ENCODE measurements around the gene SPAG16.

DNA sequence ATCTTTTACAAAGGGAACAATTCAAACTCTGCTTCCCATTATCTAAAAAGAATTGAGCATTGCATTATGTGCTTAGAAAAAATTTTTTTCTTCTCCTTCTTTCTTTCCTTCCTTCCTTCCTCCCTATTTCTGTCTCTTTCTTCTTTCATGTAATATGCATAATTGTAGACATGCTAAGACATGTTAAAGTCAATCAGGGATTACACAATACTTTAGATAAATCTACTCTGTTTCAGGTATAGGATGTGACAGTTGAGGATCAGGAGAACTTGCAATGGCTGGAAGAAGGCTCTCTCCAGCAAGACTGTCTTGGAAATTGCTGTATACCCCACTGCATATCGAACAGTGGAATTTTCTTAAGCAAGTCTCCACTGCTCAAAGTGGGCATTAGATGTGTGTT is 9.0 kb upstream of the SPAG16 start:
- no peak for TF ChIP-seq CTCF (conservative IDR thresholded peaks at IDR 0.05)
- TF ChIP-seq EZH2 (IDR thresholded peaks at IDR 0.05; ENCODE audit: low read depth), result no peak

Measured in PC-9 (cell line).